A549 (cell line): ENCODE data around the gene RASA3.

ENCODE experiments used
- CHD2 ChIP-seq: fragments of 150-350 bp; IDR thresholded peaks from 2 replicates; pipeline ENCODE4 v1.6.1; 2014; ENCODE audit warnings: low read length; ENCODE audit not compliant: partially characterized antibody
- E2F6 ChIP-seq: IDR thresholded peaks from 2 replicates; pipeline ENCODE4 v1.6.1; 2012; ENCODE audit warnings: low read depth, borderline replicate concordance
- EP300 ChIP-seq, 2 experiments: fragments of >200 bp; sonication (Bioruptor Twin); formaldehyde crosslinking; IDR thresholded peaks; 2 replicates in 1 of 2; 3 replicates in 1 of 2; pipeline ENCODE4 v1.6.1; 2016 to 2017
- FOSL2 ChIP-seq, 2 experiments: fragments of 450-650 bp in 1 of 2; fragments of >200 bp in 1 of 2; sonication (Bioruptor Twin) in 1 of 2; formaldehyde crosslinking; IDR thresholded peaks; 2 replicates each; pipeline versions ENCODE4 v1.5.0 to v1.6.1; 2016 to 2020; ENCODE audit warnings: mild to moderate bottlenecking in 1 of 2, moderate library complexity in 1 of 2
- KDM5A ChIP-seq: fragments of 200-600 bp; sonication (generic); IDR thresholded peaks from 2 replicates; pipeline ENCODE4 v1.6.1; 2016; ENCODE audit warnings: antibody characterized with exemption, mild to moderate bottlenecking
- MAX ChIP-seq: IDR thresholded peaks from 2 replicates; pipeline ENCODE4 v1.6.1; 2012
- POLR2A ChIP-seq: IDR thresholded peaks from 2 replicates; pipeline ENCODE4 v1.6.1; 2012; ENCODE audit warnings: mild to moderate bottlenecking, low read length
- RAD21 ChIP-seq, 2 experiments: fragments of >200 bp in 1 of 2; sonication (Bioruptor Twin) in 1 of 2; formaldehyde crosslinking in 1 of 2; IDR thresholded peaks in 1 of 2; conservative IDR thresholded peaks in 1 of 2; 2 replicates in 1 of 2; 3 replicates in 1 of 2; pipeline ENCODE4 v1.6.1; 2012 to 2018; ENCODE audit warnings: inconsistent platforms in 1 of 2
- USF2 ChIP-seq: fragments of 450-650 bp; IDR thresholded peaks from 2 replicates; pipeline ENCODE4 v1.6.1; 2014; ENCODE audit warnings: antibody characterized with exemption
- ZFP36 ChIP-seq: fragments of 450-650 bp; IDR thresholded peaks from 2 replicates; pipeline ENCODE4 v1.6.1; 2014; ENCODE audit warnings: borderline replicate concordance; ENCODE audit not compliant: partially characterized antibody
- TF ChIP-seq, protein P1 (sequence below): fragments of >200 bp; sonication (Bioruptor Twin); formaldehyde crosslinking; IDR thresholded peaks from 3 replicates; pipeline ENCODE4 v1.5.1; 2016
- TF ChIP-seq, protein P2 (sequence below): IDR thresholded peaks from 2 replicates; pipeline ENCODE4 v1.6.1; 2012

DNA sequence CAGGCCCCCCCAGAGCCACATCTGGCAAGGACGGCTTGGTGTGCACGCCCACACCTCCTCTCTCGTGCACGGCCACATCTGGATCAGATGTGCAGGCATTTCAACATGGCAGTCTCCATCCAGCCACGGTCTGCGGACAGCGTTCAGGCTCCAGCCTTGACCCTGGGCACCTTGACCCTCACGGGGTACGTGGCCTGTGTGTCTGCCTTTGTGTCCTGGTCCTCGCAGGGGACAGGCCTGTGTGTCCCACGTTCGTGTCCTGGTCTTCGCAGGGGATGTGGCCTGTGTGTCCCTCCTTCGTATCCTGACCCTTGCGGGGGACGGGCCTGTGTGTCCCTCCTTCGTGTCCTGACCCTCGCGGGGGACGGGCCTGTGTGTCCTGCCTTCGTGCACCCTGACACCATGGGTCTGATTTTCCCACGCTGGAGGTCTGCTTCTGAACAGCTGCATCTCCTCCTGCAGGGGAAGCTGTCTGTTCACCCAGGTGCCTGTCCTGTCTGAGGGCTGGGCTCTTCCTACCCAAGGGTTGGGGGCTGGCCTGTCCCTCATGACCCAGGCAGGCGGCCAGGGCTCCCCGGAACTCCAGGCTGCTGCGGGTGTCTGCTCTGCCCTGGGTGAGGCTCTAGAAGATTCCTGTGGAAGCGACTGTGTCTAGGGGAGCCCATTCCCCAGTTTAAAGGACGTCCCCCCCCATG lies 25.3 kb downstream of the RASA3 start:
- TF ChIP-seq, protein P1, sequence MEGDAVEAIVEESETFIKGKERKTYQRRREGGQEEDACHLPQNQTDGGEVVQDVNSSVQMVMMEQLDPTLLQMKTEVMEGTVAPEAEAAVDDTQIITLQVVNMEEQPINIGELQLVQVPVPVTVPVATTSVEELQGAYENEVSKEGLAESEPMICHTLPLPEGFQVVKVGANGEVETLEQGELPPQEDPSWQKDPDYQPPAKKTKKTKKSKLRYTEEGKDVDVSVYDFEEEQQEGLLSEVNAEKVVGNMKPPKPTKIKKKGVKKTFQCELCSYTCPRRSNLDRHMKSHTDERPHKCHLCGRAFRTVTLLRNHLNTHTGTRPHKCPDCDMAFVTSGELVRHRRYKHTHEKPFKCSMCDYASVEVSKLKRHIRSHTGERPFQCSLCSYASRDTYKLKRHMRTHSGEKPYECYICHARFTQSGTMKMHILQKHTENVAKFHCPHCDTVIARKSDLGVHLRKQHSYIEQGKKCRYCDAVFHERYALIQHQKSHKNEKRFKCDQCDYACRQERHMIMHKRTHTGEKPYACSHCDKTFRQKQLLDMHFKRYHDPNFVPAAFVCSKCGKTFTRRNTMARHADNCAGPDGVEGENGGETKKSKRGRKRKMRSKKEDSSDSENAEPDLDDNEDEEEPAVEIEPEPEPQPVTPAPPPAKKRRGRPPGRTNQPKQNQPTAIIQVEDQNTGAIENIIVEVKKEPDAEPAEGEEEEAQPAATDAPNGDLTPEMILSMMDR: no peak
- TF ChIP-seq MAX: no peak
- no peak for TF ChIP-seq POLR2A
- no peak for TF ChIP-seq EP300 (IDR thresholded peaks at IDR 0.05)
- no peak for TF ChIP-seq USF2
- no peak for TF ChIP-seq FOSL2 (IDR thresholded peaks at IDR 0.05)
- no peak for TF ChIP-seq FOSL2 (CRISPR knock-in tag; IDR thresholded peaks at IDR 0.05)
- TF ChIP-seq E2F6: no peak
- TF ChIP-seq, protein P2, sequence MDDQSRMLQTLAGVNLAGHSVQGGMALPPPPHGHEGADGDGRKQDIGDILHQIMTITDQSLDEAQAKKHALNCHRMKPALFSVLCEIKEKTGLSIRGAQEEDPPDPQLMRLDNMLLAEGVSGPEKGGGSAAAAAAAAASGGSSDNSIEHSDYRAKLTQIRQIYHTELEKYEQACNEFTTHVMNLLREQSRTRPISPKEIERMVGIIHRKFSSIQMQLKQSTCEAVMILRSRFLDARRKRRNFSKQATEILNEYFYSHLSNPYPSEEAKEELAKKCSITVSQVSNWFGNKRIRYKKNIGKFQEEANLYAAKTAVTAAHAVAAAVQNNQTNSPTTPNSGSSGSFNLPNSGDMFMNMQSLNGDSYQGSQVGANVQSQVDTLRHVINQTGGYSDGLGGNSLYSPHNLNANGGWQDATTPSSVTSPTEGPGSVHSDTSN: no peak
- TF ChIP-seq RAD21 (conservative IDR thresholded peaks at IDR 0.05 in 1 of 2, IDR thresholded peaks at IDR 0.05 in 1 of 2): no peak
- TF ChIP-seq ZFP36: no peak
- no peak for TF ChIP-seq CHD2
- TF ChIP-seq KDM5A: no peak
